Neutrophil (primary cell): ENCODE data around the gene PPTC7.
"Not testable (repeated sequence)": the region's sequence is repeated elsewhere in the genome, so short reads cannot be mapped to it uniquely, and the experiment has no call there.

ENCODE experiments used
- H3K27ac ChIP-seq: fragments of 200-600 bp; sonication (generic); 2 replicates; pipeline ENCODE4 v1.5.1; 2016; ENCODE audit warnings: mild to moderate bottlenecking, moderate library complexity
- H3K27me3 ChIP-seq: fragments of 200-600 bp; sonication (generic); 2 replicates; pipeline ENCODE4 v1.6.0; 2016; ENCODE audit warnings: mild to moderate bottlenecking
- H3K36me3 ChIP-seq: fragments of 200-600 bp; sonication (generic); 2 replicates; pipeline ENCODE4 v1.5.1; 2017
- H3K4me1 ChIP-seq, 2 experiments: fragments of 200-600 bp in 1 of 2; sonication (generic) in 1 of 2; 1 replicate in 1 of 2; 2 replicates in 1 of 2; pipeline versions ENCODE4 v1.5.1 to v1.6.1; 2013 to 2016; ENCODE audit warnings: low read depth in 1 of 2, low read length in 1 of 2, mild to moderate bottlenecking in 1 of 2, moderate library complexity in 1 of 2; ENCODE audit not compliant: control insufficient read depth in 1 of 2, insufficient read depth in 1 of 2
- H3K4me3 ChIP-seq, 2 experiments: fragments of 200-600 bp in 1 of 2; sonication (generic) in 1 of 2; 1 replicate in 1 of 2; 2 replicates in 1 of 2; pipeline ENCODE4 v1.5.1; 2013 to 2016; ENCODE audit warnings: low read depth in 1 of 2, low read length in 1 of 2, mild to moderate bottlenecking in 1 of 2, moderate library complexity in 1 of 2
- H3K9me3 ChIP-seq: fragments of 200-600 bp; sonication (generic); 2 replicates; pipeline ENCODE4 v1.5.1; 2016
- CTCF ChIP-seq: fragments of 200-600 bp; sonication (generic); IDR thresholded peaks from 2 replicates; pipeline ENCODE4 v1.5.1; 2016; ENCODE audit warnings: antibody characterized with exemption

PPTC7 gene

GRCh38 chr12:110579535-110580253, 3.4 kb downstream of the PPTC7 start:
- peaks cover 53 to 61% of the 10 kb centered on the region in 2 experiments for H3K4me1 ChIP-seq
- H3K36me3 ChIP-seq: no peaks in the 10 kb centered on the region
- peak overlapping the region; percentile 23 for H3K27ac ChIP-seq
- no peaks in the 10 kb centered on the region for H3K27me3 ChIP-seq
- no peak overlapping the region for H3K4me3 ChIP-seq
- H3K9me3 ChIP-seq: no peaks in the 10 kb centered on the region
- TF ChIP-seq CTCF: no peak

- Histone ChIP-seq H3K27ac (peak overlapping the region; percentile 86), H3K27me3 (no peaks in the 10 kb centered on the region), H3K4me3 (no peak overlapping the region), H3K9me3 (no peaks in the 10 kb centered on the region), H3K4me1 (peaks cover 50 to 58% of the 10 kb centered on the region in 2 experiments), H3K36me3 (no peaks in the 10 kb centered on the region)
- no peak for TF ChIP-seq CTCF
These were observed 4.2 kb downstream of the PPTC7 start for GRCh38 chr12:110578694-110579534.

GRCh38 chr12:110577864-110578693, 5.0 kb downstream of the PPTC7 start:
- H3K36me3 ChIP-seq: no peaks in the 10 kb centered on the region
- H3K9me3 ChIP-seq: no peaks in the 10 kb centered on the region
- peak overlapping the region; percentile 7 to 15 for H3K4me3 ChIP-seq
- no peaks in the 10 kb centered on the region for H3K27me3 ChIP-seq
- peaks cover 45 to 51% of the 10 kb centered on the region in 2 experiments for H3K4me1 ChIP-seq
- TF ChIP-seq CTCF: no peak
- H3K27ac ChIP-seq: peak overlapping the region; percentile 86

- H3K27me3 ChIP-seq: no peaks in the 10 kb centered on the region
- no peaks in the 10 kb centered on the region for H3K9me3 ChIP-seq
- TF ChIP-seq CTCF: no peak
- no peak overlapping the region for H3K27ac ChIP-seq
- peaks cover 38 to 41% of the 10 kb centered on the region in 2 experiments for H3K4me1 ChIP-seq
- H3K36me3 ChIP-seq: no peaks in the 10 kb centered on the region
- no peak overlapping the region for H3K4me3 ChIP-seq
These were observed 6.6 kb downstream of the PPTC7 start for GRCh38 chr12:110576504-110576903.

- Histone ChIP-seq H3K4me3 (no peak overlapping the region), H3K4me1 (peaks cover 27 to 31% of the 10 kb centered on the region in 2 experiments), H3K27me3 (no peaks in the 10 kb centered on the region), H3K36me3 (no peaks in the 10 kb centered on the region), H3K27ac (no peak overlapping the region), H3K9me3 (no peaks in the 10 kb centered on the region)
- no peak for TF ChIP-seq CTCF
These were observed 7.8 kb downstream of the PPTC7 start for GRCh38 chr12:110575326-110575725.

- not testable (repeated sequence) for H3K27ac ChIP-seq, H3K4me3 ChIP-seq, H3K9me3 ChIP-seq
These were observed 8.3 kb downstream of the PPTC7 start for GRCh38 chr12:110574717-110575230.

More at GRCh38 chr12:110574717-110575230, 8.3 kb downstream of the PPTC7 start:
- peaks cover 23 to 31% of the 10 kb centered on the region in 2 experiments for H3K4me1 ChIP-seq
- H3K36me3 ChIP-seq, H3K27me3 ChIP-seq: not testable (repeated sequence)
